Immature natural killer cell (primary cell): ENCODE measurements around the gene SAMD14. TPM values are rescaled to one million over a fixed set of nuclear protein-coding genes. Genes with fewer than 3 reads are reported as not detected.
A peak's percentile ranks its signal among the peaks of the same experiment; 100 is the strongest.

Source experiments
- DNase-seq, 3 donors: peaks; one replicate each; pipeline ENCODE4 v3.0.0; 2022; ENCODE audit warnings: mixed read lengths in 1 of 3
- H3K27ac Mint-ChIP-seq, 6 donors: one replicate each; pipeline ENCODE4 v1.8.0; 2020; ENCODE audit warnings: mixed read lengths in 6 of 6, mild to moderate bottlenecking in 5 of 6, inconsistent platforms in 4 of 6, moderate library complexity in 3 of 6
- H3K27me3 Mint-ChIP-seq, 3 donors: one replicate each; pipeline ENCODE4 v1.8.0; 2020 to 2021; ENCODE audit warnings: low read depth in 3 of 3, mild to moderate bottlenecking in 3 of 3, mixed read lengths in 3 of 3, moderate library complexity in 3 of 3, inconsistent platforms in 1 of 3
- H3K36me3 Mint-ChIP-seq, 3 donors: one replicate each; pipeline ENCODE4 v1.8.0; 2020; ENCODE audit warnings: mixed read lengths in 3 of 3, inconsistent platforms in 2 of 3, mild to moderate bottlenecking in 2 of 3
- H3K4me1 Mint-ChIP-seq, 2 donors: one replicate each; pipeline ENCODE4 v1.8.0; 2020; ENCODE audit warnings: inconsistent platforms in 2 of 2, mild to moderate bottlenecking in 2 of 2, mixed read lengths in 2 of 2, moderate library complexity in 1 of 2
- H3K4me3 Mint-ChIP-seq, 5 donors: one replicate each; pipeline ENCODE4 v1.8.0; 2020; ENCODE audit warnings: mild to moderate bottlenecking in 5 of 5, mixed read lengths in 5 of 5, inconsistent platforms in 3 of 5, moderate library complexity in 3 of 5
- H3K9me3 Mint-ChIP-seq, 6 donors: one replicate each; pipeline ENCODE4 v1.8.0; 2020; ENCODE audit warnings: mild to moderate bottlenecking in 6 of 6, mixed read lengths in 6 of 6, inconsistent platforms in 4 of 6, moderate library complexity in 3 of 6
- polyA plus RNA-seq, 3 donors: library from polyadenylated mRNA; unstranded; fragments of 300-500 nt; fragmentation: Illumina TruSeq; gene quantifications; one replicate each; pipeline ENCODE4 v1.2.3, GENCODE V29; 2021

SAMD14 gene
- polyA plus RNA-seq, 3 donors from 2014 or later, result 1.2 TPM; not detected in 2

DNA sequence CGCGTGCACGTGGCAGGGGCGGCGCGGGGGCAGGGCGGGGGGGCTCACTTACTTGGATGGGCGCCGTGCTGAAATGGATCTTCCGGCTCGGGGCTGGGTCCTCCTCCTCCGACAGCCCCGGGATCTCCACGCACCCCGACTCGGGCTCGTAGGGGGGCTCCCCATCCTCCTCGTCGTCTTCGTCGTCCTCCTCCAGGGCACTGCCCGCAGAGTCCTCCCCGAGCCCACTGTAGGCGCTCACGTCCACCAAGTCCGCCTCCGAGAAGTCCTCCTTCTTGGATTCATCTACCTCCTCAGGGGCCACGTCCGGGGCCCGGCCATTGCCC lies 19.1 kb upstream of the SAMD14 start:
- peak overlapping the region; percentile 89 to 97 (median 91) for H3K4me3 Mint-ChIP-seq
- no peaks in the 10 kb centered on the region for H3K9me3 Mint-ChIP-seq
- H3K36me3 Mint-ChIP-seq, result peaks cover 0 to 6% (median 1%) of the 10 kb centered on the region in 3 donors
- H3K27me3 Mint-ChIP-seq, result peaks cover 8 to 16% (median 12%) of the 10 kb centered on the region in 3 donors
- H3K27ac Mint-ChIP-seq, result peak overlapping the region; percentile 48 to 91 (median 90)
- peaks cover 59 to 61% of the 10 kb centered on the region in 2 donors for H3K4me1 Mint-ChIP-seq
- peak in 1 of 3 donors; percentile 22 for DNase-seq

DNA sequence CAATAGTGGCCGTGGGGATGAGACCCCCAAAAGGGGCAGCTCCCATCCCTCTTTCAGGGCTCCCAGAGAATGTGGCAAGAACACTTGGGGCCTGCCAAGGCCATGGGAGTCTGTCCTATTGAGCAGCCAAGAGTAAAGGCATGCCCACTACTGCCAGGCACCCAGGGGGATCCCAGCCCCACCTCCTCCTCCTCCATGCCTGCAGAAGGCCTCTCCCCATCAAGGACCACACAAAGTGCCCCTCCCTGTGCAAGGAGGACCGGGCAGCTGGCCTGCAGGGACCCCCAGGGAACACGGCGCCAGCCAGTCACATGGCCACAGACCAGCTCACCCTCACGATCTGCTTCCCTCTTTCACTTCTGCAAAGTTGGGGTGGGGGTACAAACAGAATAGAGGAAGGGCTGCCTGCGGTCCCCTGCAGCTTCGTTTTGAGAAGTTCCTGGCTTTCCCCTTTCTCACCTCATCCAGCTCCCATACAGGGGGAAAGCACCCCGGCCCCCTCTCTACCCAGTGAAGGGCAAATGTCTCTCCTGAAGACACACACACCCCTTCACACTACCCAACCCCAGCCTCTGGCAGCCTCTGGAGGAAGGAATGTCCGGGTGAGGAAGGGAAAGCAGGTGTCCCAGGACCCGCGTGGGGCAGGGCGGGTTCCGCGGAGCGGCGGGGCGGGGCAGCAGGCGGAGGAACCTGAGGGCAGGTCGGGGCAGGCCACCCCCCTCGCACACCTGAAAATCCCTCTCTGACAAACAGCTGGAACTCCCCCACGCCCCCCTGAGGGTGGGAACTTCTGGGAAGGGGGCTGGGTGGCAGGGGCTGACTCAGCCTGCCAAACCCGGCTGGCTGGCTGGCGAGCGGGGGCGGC lies 18.5 kb upstream of the SAMD14 start:
- Mint-ChIP-seq H3K9me3 (no peaks in the 10 kb centered on the region), H3K4me1 (peaks cover 64 to 67% of the 10 kb centered on the region in 2 donors), H3K27me3 (peaks cover 8 to 16% (median 12%) of the 10 kb centered on the region in 3 donors), H3K27ac (peak overlapping the region; percentile 89 to 97 (median 91)), H3K36me3 (peaks cover 0 to 7% (median 3%) of the 10 kb centered on the region in 3 donors), H3K4me3 (peak overlapping the region; percentile 89 to 97 (median 96))
- DNase-seq, result peak in 1 of 3 donors; percentile 33

DNA sequence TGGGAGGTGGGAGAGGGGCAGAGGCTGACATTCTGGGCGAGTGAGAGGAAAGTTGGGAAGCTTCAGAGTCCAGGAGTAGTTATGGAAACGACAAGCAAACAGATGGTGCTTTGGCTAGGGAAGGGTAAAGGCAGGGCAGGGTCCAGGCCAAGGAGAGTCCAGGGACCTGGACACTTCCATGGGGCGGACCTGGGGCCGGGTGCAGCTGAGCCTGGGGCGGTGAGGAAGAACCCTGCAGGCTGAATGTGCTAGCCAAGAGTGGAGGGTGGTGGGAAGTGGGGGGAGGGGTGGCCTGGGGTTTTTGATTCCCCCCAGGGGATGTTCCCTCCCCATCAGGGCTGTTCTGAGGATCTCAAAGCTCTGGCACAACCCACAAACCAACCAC lies 17.9 kb upstream of the SAMD14 start:
- H3K27me3 Mint-ChIP-seq, result peaks cover 8 to 16% (median 15%) of the 10 kb centered on the region in 3 donors
- H3K27ac Mint-ChIP-seq, result peak overlapping the region; percentile 89 to 97 (median 92)
- no peaks in the 10 kb centered on the region for H3K9me3 Mint-ChIP-seq
- no peak for DNase-seq
- H3K4me3 Mint-ChIP-seq, result peak overlapping the region; percentile 89 to 97 (median 96)
- peaks cover 0 to 10% (median 6%) of the 10 kb centered on the region in 3 donors for H3K36me3 Mint-ChIP-seq
- H3K4me1 Mint-ChIP-seq, result peaks cover 69 to 73% of the 10 kb centered on the region in 2 donors

DNA sequence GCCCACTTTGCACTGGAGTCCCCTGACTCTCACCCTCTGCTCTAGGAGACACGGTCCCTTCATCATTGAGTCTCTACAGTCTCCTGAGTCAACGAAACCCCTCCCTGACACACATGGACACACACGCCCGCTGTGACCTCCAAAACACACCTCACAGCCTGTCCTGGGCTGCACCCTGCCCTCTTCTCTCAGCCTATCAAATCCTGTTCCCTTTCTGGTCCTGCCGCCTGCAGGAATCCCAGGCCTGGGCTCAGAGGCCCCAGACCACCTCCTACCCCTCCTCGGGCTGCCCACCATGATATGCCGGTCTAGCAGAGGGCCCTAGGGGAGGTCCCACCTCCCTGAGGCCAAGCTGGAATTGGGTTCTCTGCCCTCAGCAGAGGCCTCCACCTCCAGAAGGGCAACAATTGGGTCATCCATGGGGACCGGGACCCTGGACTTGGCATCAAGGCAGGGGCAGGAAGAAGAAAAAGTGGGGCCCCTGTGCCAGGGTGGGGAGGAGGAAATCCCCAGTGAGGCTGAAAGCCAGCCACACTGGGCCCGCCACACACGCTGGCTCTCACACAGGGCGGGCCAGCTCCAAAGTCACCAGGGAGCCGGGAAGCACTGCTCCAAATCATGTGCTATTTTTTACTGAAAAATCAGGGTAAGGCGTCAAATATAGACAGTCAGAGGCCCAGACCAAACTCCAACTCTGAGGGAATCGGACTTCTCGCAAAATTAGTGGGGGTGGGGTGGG lies 17.1 kb upstream of the SAMD14 start:
- H3K4me3 Mint-ChIP-seq, result peak overlapping the region; percentile 89 to 97 (median 96)
- H3K36me3 Mint-ChIP-seq, result peaks cover 0 to 14% (median 11%) of the 10 kb centered on the region in 3 donors
- H3K4me1 Mint-ChIP-seq, result peaks cover 71 to 74% of the 10 kb centered on the region in 2 donors
- DNase-seq, result no peak
- no peaks in the 10 kb centered on the region for H3K9me3 Mint-ChIP-seq
- peak overlapping the region; percentile 84 to 97 (median 92) for H3K27ac Mint-ChIP-seq
- H3K27me3 Mint-ChIP-seq, result peaks cover 8 to 12% (median 12%) of the 10 kb centered on the region in 3 donors

DNA sequence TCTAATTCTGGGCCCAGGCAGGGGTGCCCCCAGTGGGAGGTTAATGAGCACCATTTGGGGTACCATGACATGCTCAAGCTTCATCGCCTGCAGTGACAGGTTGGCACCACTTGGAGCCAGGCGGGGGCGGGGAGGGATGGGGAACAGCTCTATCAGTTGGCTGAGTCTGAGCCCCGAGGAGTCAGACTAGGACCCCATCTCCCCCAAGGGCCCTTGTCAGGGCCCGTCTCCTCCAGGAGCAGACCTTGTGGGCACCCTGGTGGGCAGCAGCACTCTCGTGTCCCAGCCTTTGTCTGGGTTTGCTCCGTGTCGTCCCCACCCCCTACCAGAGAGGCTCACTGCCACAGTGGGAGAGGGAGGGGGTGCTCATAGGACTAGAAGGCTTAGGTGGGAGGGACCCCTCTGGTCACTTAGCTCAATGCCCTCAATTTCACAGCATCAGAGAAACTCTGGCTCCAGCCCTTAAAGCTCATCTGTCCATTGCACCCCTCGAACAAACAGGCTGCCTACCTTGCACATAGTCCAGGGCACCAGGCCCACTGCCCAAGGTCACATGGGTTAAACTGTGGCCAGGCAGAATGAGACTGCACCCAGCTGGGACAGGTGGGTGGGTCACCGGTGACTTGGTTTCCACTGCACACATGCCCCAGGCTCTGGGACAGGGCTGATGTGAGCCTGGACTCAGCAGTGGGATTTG lies 16.4 kb upstream of the SAMD14 start:
- Mint-ChIP-seq H3K36me3 (peaks cover 0 to 16% (median 14%) of the 10 kb centered on the region in 3 donors), H3K27me3 (peaks cover 5 to 8% (median 7%) of the 10 kb centered on the region in 3 donors), H3K4me3 (peak overlapping the region; percentile 89 to 97 (median 96)), H3K4me1 (peaks cover 73 to 74% of the 10 kb centered on the region in 2 donors), H3K27ac (peak overlapping the region; percentile 84 to 97 (median 92)), H3K9me3 (no peaks in the 10 kb centered on the region)
- no peak for DNase-seq

DNA sequence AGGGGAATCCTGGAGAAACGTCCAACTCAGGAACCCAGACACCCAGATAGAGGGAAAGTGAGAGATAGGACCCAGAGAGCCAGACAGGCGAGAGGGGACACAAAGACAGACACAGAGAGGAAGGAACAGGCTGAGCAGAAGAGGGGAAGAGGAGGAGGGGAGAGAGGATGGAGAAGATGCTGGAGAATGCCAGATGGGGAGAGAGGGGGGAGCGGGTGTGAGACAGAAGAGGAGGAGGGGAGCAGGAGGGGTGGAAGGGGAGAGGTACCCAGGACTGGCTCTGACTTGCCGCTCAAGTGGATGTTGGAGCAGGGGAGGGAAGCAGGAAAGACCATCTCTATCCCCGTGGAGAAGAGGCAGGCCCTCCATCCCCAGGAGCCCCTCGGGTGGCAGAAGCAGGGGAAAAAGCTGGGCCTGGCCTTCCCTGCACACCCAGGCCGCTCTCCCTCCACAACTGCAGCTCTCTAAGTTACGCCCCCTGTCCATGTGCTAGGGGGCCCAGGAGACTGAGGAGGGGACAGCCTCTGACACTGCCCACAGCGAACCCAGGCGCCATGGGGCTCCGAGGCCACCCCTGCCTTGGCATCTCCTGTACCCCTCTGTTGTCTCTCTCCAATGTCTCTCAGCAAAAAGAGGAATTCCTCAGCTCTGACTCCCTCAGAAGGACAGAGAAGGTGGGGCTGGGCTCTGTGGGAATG lies 15.7 kb upstream of the SAMD14 start:
- Mint-ChIP-seq H3K9me3 (no peaks in the 10 kb centered on the region), H3K4me1 (peaks cover 78 to 79% of the 10 kb centered on the region in 2 donors), H3K4me3 (peak overlapping the region; percentile 29 to 93 (median 68)), H3K27ac (peak overlapping the region; percentile 35 to 91 (median 76)), H3K27me3 (peaks cover 1 to 4% (median 2%) of the 10 kb centered on the region in 3 donors), H3K36me3 (peaks cover 0 to 23% (median 14%) of the 10 kb centered on the region in 3 donors)
- DNase-seq, result no peak

DNA sequence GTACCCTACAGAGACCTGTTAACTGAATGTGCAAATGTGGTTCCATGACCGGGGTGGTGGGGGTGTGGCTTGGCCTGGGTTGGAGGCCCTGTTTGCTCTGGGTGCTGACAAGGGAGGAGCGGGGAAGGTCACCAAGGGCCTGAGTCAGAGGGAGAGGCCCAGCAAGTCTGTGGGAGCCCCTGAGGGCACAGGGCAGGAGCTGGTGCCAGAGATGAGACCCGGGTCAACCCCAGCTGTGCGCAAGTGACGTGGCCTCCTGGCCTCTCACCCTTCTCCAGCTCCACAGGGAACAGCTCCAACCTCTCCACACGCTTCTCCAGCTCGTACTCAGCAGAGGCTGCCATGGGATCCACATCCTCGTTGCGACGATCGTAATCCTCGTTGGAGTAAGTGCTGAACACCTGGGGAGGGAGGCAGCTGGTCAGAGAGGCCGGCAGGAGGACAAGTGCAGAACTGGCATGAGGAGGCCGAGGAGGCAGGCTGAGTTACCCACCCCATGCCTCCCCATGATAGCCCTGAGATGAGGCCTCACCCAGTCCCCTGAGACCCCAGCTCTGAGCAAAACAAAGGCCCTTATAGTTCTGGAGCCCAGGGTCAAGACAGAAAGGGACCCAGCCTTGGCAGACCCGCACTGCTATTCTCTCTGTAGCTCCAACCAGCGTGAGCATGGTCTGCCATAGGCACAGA lies 15.0 kb upstream of the SAMD14 start:
- Mint-ChIP-seq H3K9me3 (no peaks in the 10 kb centered on the region), H3K36me3 (peaks cover 0 to 25% (median 14%) of the 10 kb centered on the region in 3 donors), H3K27me3 (peaks cover 1 to 4% (median 2%) of the 10 kb centered on the region in 3 donors)

DNA sequence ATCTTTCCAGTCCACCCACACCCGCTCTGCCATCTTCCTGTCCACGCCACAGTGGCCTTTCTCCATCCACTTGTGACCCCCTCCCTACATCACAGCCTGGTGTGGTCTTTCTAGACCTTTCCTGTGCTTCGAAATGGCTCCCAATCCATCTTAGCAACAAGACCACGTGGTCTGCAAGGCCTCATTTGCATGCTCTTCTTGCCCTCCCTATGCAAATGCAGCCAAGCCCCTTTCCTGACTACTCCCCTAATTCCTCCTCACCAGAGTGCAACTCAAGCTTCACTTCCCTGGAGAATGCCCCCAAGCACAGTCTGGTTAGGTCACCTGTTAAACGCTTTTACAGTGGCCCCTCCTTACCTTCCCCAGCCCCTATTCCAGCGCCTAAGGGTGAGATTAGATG lies 14.4 kb upstream of the SAMD14 start:
- DNase-seq, result no peak
- H3K4me3 Mint-ChIP-seq, result peak overlapping the region in 2 of 5 donors; percentile 0 to 6
- H3K27me3 Mint-ChIP-seq, result peaks cover 1 to 4% (median 2%) of the 10 kb centered on the region in 3 donors
- H3K9me3 Mint-ChIP-seq, result no peaks in the 10 kb centered on the region
- H3K36me3 Mint-ChIP-seq, result peaks cover 4 to 32% (median 18%) of the 10 kb centered on the region in 3 donors
- peaks cover 91 to 92% of the 10 kb centered on the region in 2 donors for H3K4me1 Mint-ChIP-seq
- peak overlapping the region in 5 of 6 donors; percentile 50 to 90 (median 56) for H3K27ac Mint-ChIP-seq

More for the DNA sequence above, 15.0 kb upstream of the SAMD14 start:
- H3K27ac Mint-ChIP-seq, result peak overlapping the region; percentile 50 to 90 (median 74)
- peak overlapping the region; percentile 21 to 70 (median 61) for H3K4me3 Mint-ChIP-seq
- DNase-seq, result no peak
- H3K4me1 Mint-ChIP-seq, result peaks cover 85 to 86% of the 10 kb centered on the region in 2 donors

DNA sequence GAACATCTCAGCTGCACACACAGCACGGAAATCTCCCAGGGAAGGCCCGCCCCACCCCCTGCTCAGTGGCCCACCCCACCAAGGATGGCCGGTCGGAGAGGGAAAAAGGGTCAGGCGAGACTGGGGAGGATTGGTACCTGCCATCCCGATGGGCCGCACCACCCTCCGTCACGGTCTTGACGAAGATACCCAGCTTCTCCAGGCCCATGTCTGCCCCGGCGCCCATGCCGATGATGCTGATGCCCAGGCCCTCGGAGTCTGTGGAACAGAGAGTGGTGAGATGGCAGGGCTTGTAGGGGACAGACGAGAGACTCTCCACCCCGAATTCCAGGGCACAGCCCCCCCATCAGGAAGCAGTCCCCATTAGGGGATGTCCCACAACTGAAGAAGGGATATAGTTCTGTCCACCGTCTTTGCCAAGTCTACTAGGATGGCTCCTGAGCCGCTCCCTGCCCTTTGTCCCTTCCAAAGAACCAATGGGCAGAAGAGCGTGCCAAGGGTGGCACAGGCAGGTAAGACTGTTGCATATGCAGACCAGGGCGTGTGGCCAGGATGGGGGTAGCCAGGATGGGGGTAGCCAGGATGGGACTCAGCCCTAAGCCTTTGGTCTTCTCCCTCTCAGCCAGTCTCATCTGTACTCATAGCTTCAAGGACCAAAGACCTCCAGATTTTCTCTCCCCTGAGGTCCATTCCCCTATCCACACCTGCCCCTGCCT lies 13.7 kb upstream of the SAMD14 start:
- Mint-ChIP-seq H3K36me3 (peaks cover 4 to 35% (median 18%) of the 10 kb centered on the region in 3 donors), H3K27ac (peak overlapping the region; percentile 50 to 90 (median 62)), H3K4me1 (peaks cover 91 to 93% of the 10 kb centered on the region in 2 donors), H3K27me3 (peaks cover 0 to 4% (median 2%) of the 10 kb centered on the region in 3 donors), H3K9me3 (no peaks in the 10 kb centered on the region), H3K4me3 (peak overlapping the region in 2 of 5 donors; percentile 13 to 25)
- no peak for DNase-seq

DNA sequence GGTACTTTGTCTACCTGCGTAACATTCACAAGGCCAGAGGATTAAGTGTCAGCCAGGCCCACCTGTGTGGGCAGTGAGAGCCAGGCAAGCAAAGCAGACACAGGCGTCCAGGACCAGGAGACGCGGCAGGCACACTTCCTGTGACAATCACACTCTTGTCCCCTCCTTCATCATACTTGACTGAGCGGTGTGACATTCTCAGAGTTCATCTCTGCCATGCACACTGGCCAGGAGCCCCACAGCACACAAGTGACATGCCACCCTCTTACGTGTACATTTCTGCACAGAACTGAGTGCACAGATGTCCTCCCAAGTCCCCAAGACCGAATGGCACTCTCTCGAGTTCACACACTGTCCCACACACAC lies 11.8 kb upstream of the SAMD14 start:
- H3K9me3 Mint-ChIP-seq, result no peaks in the 10 kb centered on the region
- peak overlapping the region; percentile 86 to 97 (median 90) for H3K27ac Mint-ChIP-seq
- peaks cover 74 to 77% of the 10 kb centered on the region in 2 donors for H3K4me1 Mint-ChIP-seq
- H3K27me3 Mint-ChIP-seq, result peaks cover 0 to 6% (median 4%) of the 10 kb centered on the region in 3 donors
- DNase-seq, result peak in 1 of 3 donors; percentile 42
- H3K4me3 Mint-ChIP-seq, result peak overlapping the region; percentile 67 to 87 (median 84)
- H3K36me3 Mint-ChIP-seq, result peaks cover 20 to 53% (median 28%) of the 10 kb centered on the region in 3 donors

DNA sequence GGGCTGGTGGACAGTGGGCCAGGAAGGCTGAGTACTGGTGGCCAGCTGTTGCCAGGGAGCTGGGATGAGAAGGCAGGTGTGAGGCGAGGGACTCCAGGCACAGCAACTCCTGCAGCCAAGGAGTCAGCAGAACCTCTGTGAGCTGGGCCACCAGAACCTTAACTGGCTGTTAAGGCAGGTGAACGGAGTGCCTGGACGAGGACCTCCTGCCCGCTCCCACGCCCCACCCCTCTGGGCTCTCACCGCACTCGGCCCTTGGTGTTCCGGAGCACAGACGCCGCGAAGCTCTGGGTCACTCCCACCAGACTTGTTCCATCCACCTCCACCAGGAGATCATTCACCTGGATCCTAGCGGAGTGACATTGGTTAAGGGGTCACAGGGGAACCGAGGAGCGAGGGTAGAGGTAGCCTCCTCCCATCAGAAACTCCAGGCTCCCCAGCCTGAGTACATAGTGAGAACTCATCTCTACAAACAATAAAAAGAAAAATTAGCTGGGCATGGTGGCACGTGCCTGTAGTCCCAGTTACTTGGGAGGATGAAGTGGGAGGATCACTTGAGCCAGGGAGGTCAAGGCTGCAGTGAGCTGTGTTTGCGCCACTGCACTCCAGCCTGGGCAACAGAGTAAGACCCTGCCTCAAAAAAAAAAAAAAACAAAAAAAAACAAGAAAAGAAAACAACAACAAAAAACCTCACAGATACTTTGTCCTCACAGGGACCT lies 11.2 kb upstream of the SAMD14 start:
- DNase-seq, result no peak
- peak overlapping the region; percentile 67 to 87 (median 84) for H3K4me3 Mint-ChIP-seq
- H3K9me3 Mint-ChIP-seq, result no peaks in the 10 kb centered on the region
- peaks cover 69 to 72% of the 10 kb centered on the region in 2 donors for H3K4me1 Mint-ChIP-seq
- H3K27me3 Mint-ChIP-seq, result peaks cover 0 to 9% (median 4%) of the 10 kb centered on the region in 3 donors
- peaks cover 20 to 56% (median 30%) of the 10 kb centered on the region in 3 donors for H3K36me3 Mint-ChIP-seq
- H3K27ac Mint-ChIP-seq, result peak overlapping the region; percentile 86 to 97 (median 90)
